Measurements from ENCODE around the gene SEMA6C. TPM values are rescaled to one million over a fixed set of nuclear protein-coding genes. Genes with fewer than 3 reads are reported as not detected.

Gene SEMA6C
- total and polyA plus RNA-seq, 4 donors, result 1.4 to 1.5 (median 1.4) TPM

GRCh38 chr1:151147132-151147503 lies 687 bp upstream of the SEMA6C start:
- TF ChIP-seq RAD21 (IDR thresholded peaks at IDR 0.05), result no peak
- TF ChIP-seq FOXA1 (IDR thresholded peaks at IDR 0.05), result no peak
- TF ChIP-seq HNF4G (IDR thresholded peaks at IDR 0.05), result no peak
- TF ChIP-seq HNF4A (conservative IDR thresholded peaks at IDR 0.05), result no peak
- no peak for TF ChIP-seq SP1 (IDR thresholded peaks at IDR 0.05)
- no peak for TF ChIP-seq FOXA2 (IDR thresholded peaks at IDR 0.05)
- TF ChIP-seq REST (IDR thresholded peaks at IDR 0.05), result no peak
- no peak for TF ChIP-seq RXRA (IDR thresholded peaks at IDR 0.05)
- no peak for TF ChIP-seq CTCF (IDR thresholded peaks at IDR 0.05; ENCODE audit: low read depth, low read length, missing input control)
- no peak for TF ChIP-seq ATF3 (IDR thresholded peaks at IDR 0.05)
- TF ChIP-seq MAX (IDR thresholded peaks at IDR 0.05), result no peak
- no peak for TF ChIP-seq NR2F2 (IDR thresholded peaks at IDR 0.05)
- no peak for TF ChIP-seq EGR1 (IDR thresholded peaks at IDR 0.05; ENCODE audit: low read depth in 2 of 2)
- no peak for TF ChIP-seq TAF1 (conservative IDR thresholded peaks at IDR 0.05)
- H3K36me3 ChIP-seq (ENCODE audit: control insufficient read depth in 4 of 4, insufficient read depth in 3 of 4, low read depth in 1 of 4, low read length in 3 of 4), result peaks cover 0 to 2% (median 0%) of the 10 kb centered on the region in 4 donors

GRCh38 chr1:151146072-151146411 lies 389 bp downstream of the SEMA6C start:
- H3K9ac ChIP-seq (ENCODE audit: low read depth in 1 of 2, low read length in 2 of 2), result no peak overlapping the region
- H3K27me3 ChIP-seq (ENCODE audit: control insufficient read depth in 4 of 4, insufficient read depth in 4 of 4, low read length in 3 of 4), result no peaks in the 10 kb centered on the region
- TF ChIP-seq NR2F2 (IDR thresholded peaks at IDR 0.05), result no peak
- TF ChIP-seq GABPA (IDR thresholded peaks at IDR 0.05 in 1 of 2, conservative IDR thresholded peaks at IDR 0.05 in 1 of 2), result no peak
- no peak for TF ChIP-seq SP1 (IDR thresholded peaks at IDR 0.05)
- no peak for TF ChIP-seq YY1 (IDR thresholded peaks at IDR 0.05)
- no peak for TF ChIP-seq HNF4G (IDR thresholded peaks at IDR 0.05)
- TF ChIP-seq JUND (IDR thresholded peaks at IDR 0.05), result no peak
- TF ChIP-seq RAD21 (IDR thresholded peaks at IDR 0.05), result no peak
- TF ChIP-seq RXRA (IDR thresholded peaks at IDR 0.05), result no peak
- peaks cover 0 to 2% (median 0%) of the 10 kb centered on the region in 4 donors for H3K36me3 ChIP-seq (ENCODE audit: control insufficient read depth in 4 of 4, insufficient read depth in 3 of 4, low read depth in 1 of 4, low read length in 3 of 4)
- H3K9me3 ChIP-seq (ENCODE audit: control insufficient read depth in 4 of 4, low read length in 3 of 4), result no peaks in the 10 kb centered on the region
- H3K4me3 ChIP-seq (ENCODE audit: low read depth in 1 of 3, low read length in 3 of 3), result peak overlapping the region; percentile 64 to 82 (median 65)
- WGBS, result 13% methylated on average over 26 of the region's 26 CpGs
- H3K4me1 ChIP-seq (ENCODE audit: control insufficient read depth in 4 of 4, insufficient read depth in 4 of 4, low read length in 3 of 4), result peaks cover 0 to 25% (median 16%) of the 10 kb centered on the region in 4 donors
- no peak for DNase-seq (ENCODE audit: low spot score)
- no peak overlapping the region for H3K27ac ChIP-seq (ENCODE audit: low read depth in 1 of 2, low read length in 2 of 2)

More at GRCh38 chr1:151147132-151147503, 687 bp upstream of the SEMA6C start:
- Histone ChIP-seq H3K27ac (ENCODE audit: low read depth in 1 of 2, low read length in 2 of 2) (peak overlapping the region; percentile 40 to 75), H3K9me3 (ENCODE audit: control insufficient read depth in 4 of 4, low read length in 3 of 4) (no peaks in the 10 kb centered on the region), H3K4me1 (ENCODE audit: control insufficient read depth in 4 of 4, insufficient read depth in 4 of 4, low read length in 3 of 4) (peaks cover 0 to 25% (median 16%) of the 10 kb centered on the region in 4 donors), H3K9ac (ENCODE audit: low read depth in 1 of 2, low read length in 2 of 2) (peak overlapping the region in 1 of 2 donors; percentile 12), H3K27me3 (ENCODE audit: control insufficient read depth in 4 of 4, insufficient read depth in 4 of 4, low read length in 3 of 4) (no peaks in the 10 kb centered on the region), H3K4me3 (ENCODE audit: low read depth in 1 of 3, low read length in 3 of 3) (peak overlapping the region; percentile 64 to 68 (median 65))
- 12% methylated on average over 7 of the region's 7 CpGs for WGBS
- no peak for DNase-seq (ENCODE audit: low spot score)

Measured in liver (tissue), 9 donors.